A549 (cell line): ENCODE results near the gene TMEM156.

Experiments used
- CBX2 ChIP-seq: fragments of 200-600 bp; sonication (generic); IDR thresholded peaks from 2 replicates; pipeline ENCODE4 v1.6.1; 2016; ENCODE audit warnings: low read depth, mild to moderate bottlenecking, borderline replicate concordance
- CTCF ChIP-seq: fragments of >200 bp; sonication (Bioruptor Twin); formaldehyde crosslinking; IDR thresholded peaks from 3 replicates; pipeline ENCODE4 v1.5.1; 2016
- MAFK ChIP-seq: fragments of 450-650 bp; IDR thresholded peaks from 2 replicates; pipeline ENCODE4 v1.6.1; 2014; ENCODE audit not compliant: partially characterized antibody
- POLR2A ChIP-seq: IDR thresholded peaks from 2 replicates; pipeline ENCODE4 v1.6.1; 2012; ENCODE audit warnings: mild to moderate bottlenecking, low read length
- RAD21 ChIP-seq, 2 experiments: fragments of >200 bp in 1 of 2; sonication (Bioruptor Twin) in 1 of 2; formaldehyde crosslinking in 1 of 2; IDR thresholded peaks in 1 of 2; conservative IDR thresholded peaks in 1 of 2; 2 replicates in 1 of 2; 3 replicates in 1 of 2; pipeline ENCODE4 v1.6.1; 2012 to 2018; ENCODE audit warnings: inconsistent platforms in 1 of 2
- RFX5 ChIP-seq: fragments of 450-650 bp; IDR thresholded peaks from 2 replicates; pipeline ENCODE4 v1.7.1; 2014; ENCODE audit warnings: antibody characterized with exemption, mild to moderate bottlenecking, moderate library complexity
- SMC3 ChIP-seq: fragments of >200 bp; sonication (Bioruptor Twin); formaldehyde crosslinking; IDR thresholded peaks from 3 replicates; pipeline ENCODE4 v1.6.1; 2018; ENCODE audit warnings: inconsistent platforms
- USF2 ChIP-seq: fragments of 450-650 bp; IDR thresholded peaks from 2 replicates; pipeline ENCODE4 v1.6.1; 2014; ENCODE audit warnings: antibody characterized with exemption
- TF ChIP-seq, protein P1 (sequence below): IDR thresholded peaks from 2 replicates; pipeline ENCODE4 v1.6.1; 2012
- TF ChIP-seq, protein P2 (sequence below): fragments of 250-450 bp; sonication (Bioruptor Pico); IDR thresholded peaks from 2 replicates; pipeline ENCODE4 v1.5.0; 2021; ENCODE audit warnings: mild to moderate bottlenecking, moderate library complexity, borderline replicate concordance
- TF ChIP-seq, protein P3 (sequence below): IDR thresholded peaks from 2 replicates; pipeline ENCODE4 v1.6.1; 2012

- no peak for TF ChIP-seq MAFK
- no peak for TF ChIP-seq CTCF
- TF ChIP-seq, protein P1, sequence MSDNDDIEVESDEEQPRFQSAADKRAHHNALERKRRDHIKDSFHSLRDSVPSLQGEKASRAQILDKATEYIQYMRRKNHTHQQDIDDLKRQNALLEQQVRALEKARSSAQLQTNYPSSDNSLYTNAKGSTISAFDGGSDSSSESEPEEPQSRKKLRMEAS = no peak
- TF ChIP-seq SMC3 = no peak
- no peak for TF ChIP-seq USF2
- no peak for TF ChIP-seq RAD21 (conservative IDR thresholded peaks at IDR 0.05 in 1 of 2, IDR thresholded peaks at IDR 0.05 in 1 of 2)
- TF ChIP-seq POLR2A = no peak
- TF ChIP-seq, protein P2, sequence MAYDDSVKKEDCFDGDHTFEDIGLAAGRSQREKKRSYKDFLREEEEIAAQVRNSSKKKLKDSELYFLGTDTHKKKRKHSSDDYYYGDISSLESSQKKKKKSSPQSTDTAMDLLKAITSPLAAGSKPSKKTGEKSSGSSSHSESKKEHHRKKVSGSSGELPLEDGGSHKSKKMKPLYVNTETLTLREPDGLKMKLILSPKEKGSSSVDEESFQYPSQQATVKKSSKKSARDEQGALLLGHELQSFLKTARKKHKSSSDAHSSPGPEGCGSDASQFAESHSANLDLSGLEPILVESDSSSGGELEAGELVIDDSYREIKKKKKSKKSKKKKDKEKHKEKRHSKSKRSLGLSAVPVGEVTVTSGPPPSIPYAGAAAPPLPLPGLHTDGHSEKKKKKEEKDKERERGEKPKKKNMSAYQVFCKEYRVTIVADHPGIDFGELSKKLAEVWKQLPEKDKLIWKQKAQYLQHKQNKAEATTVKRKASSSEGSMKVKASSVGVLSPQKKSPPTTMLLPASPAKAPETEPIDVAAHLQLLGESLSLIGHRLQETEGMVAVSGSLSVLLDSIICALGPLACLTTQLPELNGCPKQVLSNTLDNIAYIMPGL (CRISPR knock-in tag) = no peak
- no peak for TF ChIP-seq RFX5
- TF ChIP-seq CBX2 = no peak
- TF ChIP-seq, protein P3, sequence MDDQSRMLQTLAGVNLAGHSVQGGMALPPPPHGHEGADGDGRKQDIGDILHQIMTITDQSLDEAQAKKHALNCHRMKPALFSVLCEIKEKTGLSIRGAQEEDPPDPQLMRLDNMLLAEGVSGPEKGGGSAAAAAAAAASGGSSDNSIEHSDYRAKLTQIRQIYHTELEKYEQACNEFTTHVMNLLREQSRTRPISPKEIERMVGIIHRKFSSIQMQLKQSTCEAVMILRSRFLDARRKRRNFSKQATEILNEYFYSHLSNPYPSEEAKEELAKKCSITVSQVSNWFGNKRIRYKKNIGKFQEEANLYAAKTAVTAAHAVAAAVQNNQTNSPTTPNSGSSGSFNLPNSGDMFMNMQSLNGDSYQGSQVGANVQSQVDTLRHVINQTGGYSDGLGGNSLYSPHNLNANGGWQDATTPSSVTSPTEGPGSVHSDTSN = no peak
Measured at GRCh38 chr4:38935391-38936073, 96.7 kb downstream of the TMEM156 start.
